Endothelial cell (in vitro differentiated cells): ENCODE results near the gene CRB2. TPM values are rescaled to one million over a fixed set of nuclear protein-coding genes. Genes with fewer than 3 reads are reported as not detected.
A peak's percentile ranks its signal among the peaks of the same experiment; 100 is the strongest.

ENCODE experiments used
- DNase-seq: peaks from one replicate; pipeline ENCODE4 v3.0.0; 2021; ENCODE audit warnings: low spot score
- H3K27ac Mint-ChIP-seq: one replicate; pipeline ENCODE4 v1.8.0; 2021; ENCODE audit warnings: mixed read lengths, inconsistent platforms; ENCODE audit not compliant: unreplicated experiment
- H3K27me3 Mint-ChIP-seq: one replicate; pipeline ENCODE4 v1.8.0; 2021; ENCODE audit warnings: mild to moderate bottlenecking, moderate library complexity, mixed read lengths, inconsistent platforms; ENCODE audit not compliant: unreplicated experiment
- H3K36me3 Mint-ChIP-seq: one replicate; pipeline ENCODE4 v1.8.0; 2021; ENCODE audit warnings: mild to moderate bottlenecking, low read depth, mixed read lengths, inconsistent platforms; ENCODE audit not compliant: unreplicated experiment
- H3K4me1 Mint-ChIP-seq: one replicate; pipeline ENCODE4 v1.8.0; 2021; ENCODE audit warnings: mild to moderate bottlenecking, mixed read lengths, inconsistent platforms; ENCODE audit not compliant: unreplicated experiment
- H3K4me3 Mint-ChIP-seq: one replicate; pipeline ENCODE4 v1.8.0; 2021; ENCODE audit warnings: mild to moderate bottlenecking, mixed read lengths, inconsistent platforms; ENCODE audit not compliant: unreplicated experiment
- H3K9me3 Mint-ChIP-seq: one replicate; pipeline ENCODE4 v1.8.0; 2021; ENCODE audit warnings: mixed read lengths, inconsistent platforms; ENCODE audit not compliant: unreplicated experiment
- CTCF ChIP-seq: fragments of 200-600 bp; sonication (generic); IDR thresholded peaks from one replicate; pipeline ENCODE4 v1.5.0; 2021; ENCODE audit warnings: antibody characterized with exemption; ENCODE audit not compliant: unreplicated experiment
- total RNA-seq: library from RNA; stranded (reverse); fragmentation: NEBNext Ultra II Directional; extraction: Animal tissue kit (Norgen Biotek cat#: 25700); gene quantifications from one replicate; pipeline ENCODE4 v1.2.1, GENCODE V29; 2021; ENCODE audit not compliant: unreplicated experiment

CRB2 gene
- total RNA-seq, 1 donor from 2014 or later: 0.18 TPM

- H3K27ac Mint-ChIP-seq: no peak overlapping the region
- H3K4me3 Mint-ChIP-seq: no peak overlapping the region
- TF ChIP-seq CTCF: no peak
- peaks cover 2% of the 10 kb centered on the region for H3K4me1 Mint-ChIP-seq
- DNase-seq: no peak
- peaks cover 6% of the 10 kb centered on the region for H3K27me3 Mint-ChIP-seq
- H3K9me3 Mint-ChIP-seq: no peaks in the 10 kb centered on the region
- peaks cover 6% of the 10 kb centered on the region for H3K36me3 Mint-ChIP-seq
These were observed 56.3 kb downstream of the CRB2 start for GRCh38 chr9:123412171-123412820.

- Mint-ChIP-seq H3K9me3 (no peaks in the 10 kb centered on the region), H3K36me3 (peaks cover 4% of the 10 kb centered on the region), H3K27ac (no peak overlapping the region), H3K4me1 (no peaks in the 10 kb centered on the region), H3K27me3 (peaks cover 6% of the 10 kb centered on the region), H3K4me3 (no peak overlapping the region)
- DNase-seq: no peak
- TF ChIP-seq CTCF: no peak
These were observed 58.2 kb downstream of the CRB2 start for GRCh38 chr9:123414204-123414603.

- Mint-ChIP-seq H3K36me3 (peaks cover 9% of the 10 kb centered on the region), H3K4me1 (peaks cover 5% of the 10 kb centered on the region), H3K4me3 (no peak overlapping the region), H3K27me3 (peaks cover 10% of the 10 kb centered on the region), H3K27ac (peak overlapping the region; percentile 53), H3K9me3 (no peaks in the 10 kb centered on the region)
- no peak for DNase-seq
- TF ChIP-seq CTCF: no peak
These were observed 59.2 kb downstream of the CRB2 start for GRCh38 chr9:123414936-123415930.

- Mint-ChIP-seq H3K4me3 (no peak overlapping the region), H3K27ac (no peak overlapping the region), H3K36me3 (peaks cover 11% of the 10 kb centered on the region), H3K4me1 (peaks cover 5% of the 10 kb centered on the region), H3K9me3 (no peaks in the 10 kb centered on the region), H3K27me3 (peaks cover 10% of the 10 kb centered on the region)
- no peak for DNase-seq
- no peak for TF ChIP-seq CTCF
These were observed 60.2 kb downstream of the CRB2 start for GRCh38 chr9:123416176-123416575.
